C4-2B (cell line): ENCODE results near the gene GFOD2.

Source experiments
- CTCF ChIP-seq: fragments of 450-650 bp; conservative IDR thresholded peaks from 2 replicates; pipeline ENCODE4 v1.5.1; 2017; ENCODE audit warnings: mild to moderate bottlenecking
- ZFX ChIP-seq: fragments of 450-650 bp; IDR thresholded peaks from 2 replicates; pipeline ENCODE4 v1.6.1; 2017

GRCh38 chr16:67707210-67707609 lies 11.9 kb downstream of the GFOD2 start:
- TF ChIP-seq CTCF (no peak), ZFX (no peak)
